NCI-H226 (cell line): ENCODE results near the gene CNGA3.
A peak's percentile ranks its signal among the peaks of the same experiment; 100 is the strongest.
"Not testable (repeated sequence)": the region's sequence is repeated elsewhere in the genome, so short reads cannot be mapped to it uniquely, and the experiment has no call there.

Experiments used
- DNase-seq: peaks from one replicate; pipeline ENCODE4 v3.0.0-alpha.2; 2015

The CNGA3 gene

GRCh38 chr2:98405301-98405700, 59.0 kb downstream of the CNGA3 start:
- DNase-seq = no peak

- DNase-seq = no peak
Measured at GRCh38 chr2:98408155-98408554, 61.9 kb downstream of the CNGA3 start.

- DNase-seq = peak; percentile 7
Measured at GRCh38 chr2:98412751-98413458, 66.6 kb downstream of the CNGA3 start.

- not testable (repeated sequence) for DNase-seq
Measured at GRCh38 chr2:98414246-98414645, 68.0 kb downstream of the CNGA3 start.

GRCh38 chr2:98415719-98416248, 69.5 kb downstream of the CNGA3 start:
- DNase-seq = not testable (repeated sequence)

- no peak for DNase-seq
Measured at GRCh38 chr2:98416383-98417159, 70.3 kb downstream of the CNGA3 start.

GRCh38 chr2:98419544-98419943, 73.3 kb downstream of the CNGA3 start:
- no peak for DNase-seq

- DNase-seq = no peak
Measured at GRCh38 chr2:98419977-98420725, 73.9 kb downstream of the CNGA3 start.

- no peak for DNase-seq
Measured at GRCh38 chr2:98422449-98422848, 76.2 kb downstream of the CNGA3 start.

GRCh38 chr2:98426771-98427170, 80.5 kb downstream of the CNGA3 start:
- DNase-seq = no peak

- no peak for DNase-seq
Measured at GRCh38 chr2:98432145-98432544, 85.9 kb downstream of the CNGA3 start.

- no peak for DNase-seq
Measured at GRCh38 chr2:98433363-98433964, 87.2 kb downstream of the CNGA3 start.

GRCh38 chr2:98434492-98434891, 88.2 kb downstream of the CNGA3 start:
- no peak for DNase-seq

GRCh38 chr2:98435670-98436069, 89.4 kb downstream of the CNGA3 start:
- not testable (repeated sequence) for DNase-seq

GRCh38 chr2:98436734-98437133, 90.5 kb downstream of the CNGA3 start:
- DNase-seq = no peak

- DNase-seq = no peak
Measured at GRCh38 chr2:98438190-98439133, 92.2 kb downstream of the CNGA3 start.

GRCh38 chr2:98441706-98442450, 95.6 kb downstream of the CNGA3 start:
- no peak for DNase-seq

GRCh38 chr2:98442488-98442887, 96.2 kb downstream of the CNGA3 start:
- no peak for DNase-seq

- DNase-seq = peak; percentile 49
Measured at GRCh38 chr2:98444436-98445176, 98.3 kb downstream of the CNGA3 start, which contains the start of gene INPP4A. Gene INPP4A, plus strand, starts transcription at chr2:98444858. Its CDS starts 75,191 bp downstream, at chr2:98520049.

GRCh38 chr2:98445177-98445682, 99.0 kb downstream of the CNGA3 start:
- no peak for DNase-seq
